A549 (cell line): Measurements from ENCODE around the gene TAOK3. TPM values are rescaled to one million over a fixed set of nuclear protein-coding genes. Genes with fewer than 3 reads are reported as not detected.

ENCODE experiments used
- ATAC-seq, 2 experiments: fragments of 200-7000 bp in 1 of 2; fragments of >200 bp in 1 of 2; cut with Nextera tagmentation in 1 of 2; cut with Tn5 transposase in 1 of 2; 3 replicates each; pipeline versions ENCODE4 v1.8.0 to v1.9.1; 2018 to 2020; ENCODE audit warnings: mild to moderate bottlenecking in 1 of 2, moderate library complexity in 1 of 2
- CTCF ChIA-PET: fragments of 300-600 bp; sonication (Branson Sonifier 250); formaldehyde crosslinking; extraction: SDS; loops from one replicate; lab custom pipeline; 2021; ENCODE audit warnings: antibody characterized with exemption, inconsistent platforms; lab: Yijun Ruan, JAX
- POLR2A ChIA-PET: fragments of 350-600 bp; formaldehyde crosslinking; extraction: SDS; loops from one replicate; lab custom pipeline; 2021; ENCODE audit warnings: antibody characterized with exemption, inconsistent platforms; lab: Yijun Ruan, JAX
- DNase-seq, 2 experiments: peaks; one replicate each; pipeline versions ENCODE4 v3.0.0 to v3.0.0-alpha.2; 2011 to 2016; ENCODE audit warnings: low read depth in 1 of 2, low spot score in 1 of 2
- FAIRE-seq: peaks from 2 replicates; lab custom pipeline; 2011; peaks lifted over from hg19 to GRCh38; lab: Jason Lieb, UNC
- H3K27ac ChIP-seq, 2 experiments: fragments of >200 bp; sonication (Bioruptor Twin); formaldehyde crosslinking; 3 replicates each; pipeline ENCODE4 v1.5.1; 2016 to 2017
- H3K4me1 ChIP-seq: fragments of >200 bp; sonication (Bioruptor Twin); formaldehyde crosslinking; 3 replicates; pipeline ENCODE4 v1.6.1; 2016
- H3K4me2 ChIP-seq: fragments of >200 bp; sonication (Bioruptor Twin); formaldehyde crosslinking; 3 replicates; pipeline ENCODE4 v1.6.1; 2016
- H3K4me3 ChIP-seq: fragments of >200 bp; sonication (Bioruptor Twin); formaldehyde crosslinking; 3 replicates; pipeline ENCODE4 v1.5.1; 2016
- H3K9me3 ChIP-seq: fragments of >200 bp; sonication (Bioruptor Twin); formaldehyde crosslinking; 3 replicates; pipeline ENCODE4 v1.6.1; 2016
- BCL3 ChIP-seq: fragments of >200 bp; sonication (Bioruptor Twin); formaldehyde crosslinking; IDR thresholded peaks from 3 replicates; pipeline ENCODE4 v1.6.1; 2016
- CBX2 ChIP-seq: fragments of 200-600 bp; sonication (generic); IDR thresholded peaks from 2 replicates; pipeline ENCODE4 v1.6.1; 2016; ENCODE audit warnings: low read depth, mild to moderate bottlenecking, borderline replicate concordance
- CBX8 ChIP-seq: fragments of 200-600 bp; sonication (generic); IDR thresholded peaks from 2 replicates; pipeline ENCODE4 v1.6.1; 2016
- CHD4 ChIP-seq: fragments of 200-600 bp; sonication (generic); IDR thresholded peaks from 2 replicates; pipeline ENCODE4 v1.6.1; 2016; ENCODE audit warnings: antibody characterized with exemption, mild to moderate bottlenecking, borderline replicate concordance
- CTCF ChIP-seq: fragments of >200 bp; sonication (Bioruptor Twin); formaldehyde crosslinking; IDR thresholded peaks from 3 replicates; pipeline ENCODE4 v1.5.1; 2016
- E2F6 ChIP-seq: IDR thresholded peaks from 2 replicates; pipeline ENCODE4 v1.6.1; 2012; ENCODE audit warnings: low read depth, borderline replicate concordance
- EHMT2 ChIP-seq: fragments of 200-600 bp; sonication (generic); IDR thresholded peaks from 2 replicates; pipeline ENCODE4 v1.6.1; 2016; ENCODE audit warnings: antibody characterized with exemption, low read depth, mild to moderate bottlenecking, moderate library complexity
- ESRRA ChIP-seq: fragments of 150-350 bp; IDR thresholded peaks from 2 replicates; pipeline ENCODE4 v1.6.1; 2014; ENCODE audit warnings: mild to moderate bottlenecking, low read length, borderline replicate concordance
- FOXS1 ChIP-seq: fragments of 250-450 bp; sonication (Bioruptor Pico); IDR thresholded peaks from 2 replicates; pipeline ENCODE4 v1.5.0; 2020; ENCODE audit warnings: mild to moderate bottlenecking, moderate library complexity
- GATA3 ChIP-seq: IDR thresholded peaks from 2 replicates; pipeline ENCODE4 v1.6.1; 2012; ENCODE audit warnings: borderline replicate concordance
- HMGXB4 ChIP-seq: fragments of 250-450 bp; sonication (Bioruptor Pico); IDR thresholded peaks from 2 replicates; pipeline ENCODE4 v1.5.0; 2021; ENCODE audit warnings: mild to moderate bottlenecking, moderate library complexity, borderline replicate concordance
- HOXA7 ChIP-seq: fragments of 250-450 bp; sonication (Bioruptor Pico); IDR thresholded peaks from 2 replicates; pipeline ENCODE4 v1.5.0; 2020; ENCODE audit warnings: mild to moderate bottlenecking, moderate library complexity
- HOXB5 ChIP-seq: fragments of 250-450 bp; sonication (Bioruptor Pico); IDR thresholded peaks from 2 replicates; pipeline ENCODE4 v1.5.0; 2020; ENCODE audit warnings: mild to moderate bottlenecking, moderate library complexity
- JUNB ChIP-seq: fragments of >200 bp; sonication (Bioruptor Twin); formaldehyde crosslinking; IDR thresholded peaks from 2 replicates; pipeline ENCODE4 v1.6.1; 2016
- KDM5A ChIP-seq: fragments of 200-600 bp; sonication (generic); IDR thresholded peaks from 2 replicates; pipeline ENCODE4 v1.6.1; 2016; ENCODE audit warnings: antibody characterized with exemption, mild to moderate bottlenecking
- NFE2L2 ChIP-seq: fragments of 150-350 bp; conservative IDR thresholded peaks from 2 replicates; pipeline ENCODE4 v1.6.1; 2014; ENCODE audit warnings: low read length
- NPAS2 ChIP-seq: fragments of 250-450 bp; sonication (Bioruptor Pico); IDR thresholded peaks from 2 replicates; pipeline ENCODE4 v1.8.0; 2022; ENCODE audit warnings: mild to moderate bottlenecking, moderate library complexity, borderline replicate concordance
- NR3C1 ChIP-seq: fragments of >200 bp; sonication (Bioruptor Twin); formaldehyde crosslinking; IDR thresholded peaks from 3 replicates; pipeline ENCODE4 v1.6.1; 2017
- PHF8 ChIP-seq: fragments of 200-600 bp; sonication (generic); IDR thresholded peaks from 2 replicates; pipeline ENCODE4 v1.6.1; 2016; ENCODE audit warnings: low read depth, mild to moderate bottlenecking, antibody characterized with exemption, moderate library complexity, borderline replicate concordance
- POLR2A ChIP-seq: IDR thresholded peaks from 2 replicates; pipeline ENCODE4 v1.6.1; 2012; ENCODE audit warnings: mild to moderate bottlenecking, low read length
- RAD21 ChIP-seq, 2 experiments: fragments of >200 bp in 1 of 2; sonication (Bioruptor Twin) in 1 of 2; formaldehyde crosslinking in 1 of 2; IDR thresholded peaks in 1 of 2; conservative IDR thresholded peaks in 1 of 2; 2 replicates in 1 of 2; 3 replicates in 1 of 2; pipeline ENCODE4 v1.6.1; 2012 to 2018; ENCODE audit warnings: inconsistent platforms in 1 of 2
- RARB ChIP-seq: fragments of 250-450 bp; sonication (Bioruptor Pico); IDR thresholded peaks from 2 replicates; pipeline ENCODE4 v1.8.0; 2021; ENCODE audit warnings: mild to moderate bottlenecking, moderate library complexity
- RCOR1 ChIP-seq: fragments of 150-350 bp; IDR thresholded peaks from 2 replicates; pipeline ENCODE4 v1.6.1; 2014; ENCODE audit warnings: antibody characterized with exemption, low read length, low read depth
- SREBF2 ChIP-seq: fragments of 450-650 bp; IDR thresholded peaks from 2 replicates; pipeline ENCODE4 v1.6.1; 2014; ENCODE audit warnings: mild to moderate bottlenecking, moderate library complexity
- TFCP2L1 ChIP-seq: fragments of 250-450 bp; sonication (Bioruptor Pico); IDR thresholded peaks from 2 replicates; pipeline ENCODE4 v1.5.0; 2021; ENCODE audit warnings: mild to moderate bottlenecking
- TP53 ChIP-seq: fragments of 250-450 bp; sonication (Bioruptor Pico); IDR thresholded peaks from 2 replicates; pipeline ENCODE4 v1.5.0; 2021; ENCODE audit warnings: mild to moderate bottlenecking, moderate library complexity
- USF2 ChIP-seq: fragments of 450-650 bp; IDR thresholded peaks from 2 replicates; pipeline ENCODE4 v1.6.1; 2014; ENCODE audit warnings: antibody characterized with exemption
- ZFP36 ChIP-seq: fragments of 450-650 bp; IDR thresholded peaks from 2 replicates; pipeline ENCODE4 v1.6.1; 2014; ENCODE audit warnings: borderline replicate concordance; ENCODE audit not compliant: partially characterized antibody
- ZNF302 ChIP-seq: fragments of 250-450 bp; sonication (Bioruptor Pico); IDR thresholded peaks from 2 replicates; pipeline ENCODE4 v1.9.0; 2021; ENCODE audit warnings: inconsistent platforms, mild to moderate bottlenecking, moderate library complexity
- WGBS: methylation state at CpG from one replicate; pipeline ENCODE4 v1.1.6; 2017; ENCODE audit errors: missing lambda C conversion rate; 5-methylcytosine and 5-hydroxymethylcytosine counted together
- polyA plus RNA-seq, 4 experiments: library from polyadenylated mRNA; depleted of rRNA in 3 of 4; stranded (reverse); fragments of >200 nt; fragmentation: RNase III in 1 of 4; extraction: RNeasy Plus Mini Kit Qiagen cat#74134 plus additional on column Dnase treatment in 1 of 4; gene quantifications; 2 replicates in 3 of 4; 3 replicates in 1 of 4; pipeline ENCODE4 v1.2.3, GENCODE V29; 2011 to 2017

Gene TAOK3
- polyA plus RNA-seq, 2 of the 4 experiments (the other 2 are of a cell fraction): 13.1 to 27.6 TPM

GRCh38 chr12:118183155-118183554, 189.6 kb downstream of the TAOK3 start:
- POLR2A ChIA-PET: interaction anchor here (1.5 kb wide), 1 partner anchor 193 kb away, joined by 4 read pairs; the partner anchor contains the start of gene SUDS3
- Histone ChIP-seq H3K4me2 (no peak overlapping the region), H3K4me1 (peaks cover 10% of the 10 kb centered on the region), H3K4me3 (no peak overlapping the region), H3K27ac (no peak overlapping the region), H3K9me3 (no peaks in the 10 kb centered on the region)
- CTCF ChIA-PET: interaction anchor here (0.6 to 9.5 kb wide), 11 partner anchors 9 to 557 kb away, joined by 3 to 193 read pairs (median 6); partner anchors contain the start of genes SUDS3 and TAOK3
- DNase-seq: no peak
- FAIRE-seq: no peak
- no peak for ATAC-seq
- TF ChIP-seq RCOR1 (no peak), CHD4 (no peak), HOXA7 (no peak), NR3C1 (no peak), BCL3 (no peak), CTCF (no peak), GATA3 (no peak), TFCP2L1 (CRISPR knock-in tag) (no peak), ESRRA (no peak), FOXS1 (CRISPR knock-in tag) (no peak), E2F6 (no peak), NFE2L2 (no peak), EHMT2 (no peak), USF2 (no peak), JUNB (no peak), POLR2A (no peak), TP53 (CRISPR knock-in tag) (no peak), HMGXB4 (CRISPR knock-in tag) (no peak), ZFP36 (no peak)

- no peaks in the 10 kb centered on the region for H3K9me3 ChIP-seq
- H3K4me2 ChIP-seq: no peak overlapping the region
- no peak for DNase-seq
- no peak overlapping the region for H3K4me3 ChIP-seq
- no peak overlapping the region for H3K27ac ChIP-seq
- POLR2A ChIA-PET: no interaction called here
- TF ChIP-seq EHMT2 (no peak), RARB (CRISPR knock-in tag) (no peak), JUNB (no peak), POLR2A (no peak), HOXB5 (CRISPR knock-in tag) (no peak), NPAS2 (CRISPR knock-in tag) (no peak), CHD4 (no peak), CBX8 (no peak), PHF8 (no peak), TFCP2L1 (CRISPR knock-in tag) (no peak), KDM5A (no peak), USF2 (no peak), RAD21 (conservative IDR thresholded peaks at IDR 0.05 in 1 of 2, IDR thresholded peaks at IDR 0.05 in 1 of 2) (no peak), ZNF302 (CRISPR knock-in tag) (no peak), CBX2 (no peak), SREBF2 (no peak), BCL3 (no peak)
- FAIRE-seq: no peak
- H3K4me1 ChIP-seq: no peaks in the 10 kb centered on the region
- WGBS: 90% methylated on average over 4 of the region's 4 CpGs
- CTCF ChIA-PET: interaction anchor here (1.4 to 6.5 kb wide), 3 partner anchors 11 to 201 kb away, joined by 5 to 58 read pairs (median 24); partner anchors contain the start of gene SUDS3
- ATAC-seq: no peak
Measured at GRCh38 chr12:118175823-118176447, 196.8 kb downstream of the TAOK3 start.
